NCI-H226 (cell line): ENCODE measurements around the gene AUTS2.
A peak's percentile ranks its signal among the peaks of the same experiment; 100 is the strongest.

Experiments used
- DNase-seq: peaks from one replicate; pipeline ENCODE4 v3.0.0-alpha.2; 2015

The AUTS2 gene

DNA sequence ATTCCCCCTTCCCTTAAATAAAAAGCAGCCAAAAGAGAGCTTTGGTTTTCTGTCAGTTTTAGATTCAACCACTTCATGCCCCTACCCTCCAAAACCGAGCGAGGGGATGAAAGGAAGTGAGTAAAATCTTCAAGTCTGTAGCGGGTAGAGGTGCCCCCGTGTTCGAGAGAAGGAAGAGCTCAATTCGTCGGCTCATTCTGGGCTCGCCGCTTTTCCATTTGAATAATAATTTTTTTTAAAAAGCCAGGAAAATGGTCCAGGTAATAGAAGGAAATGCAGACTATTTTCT is 1097.5 kb downstream of the AUTS2 start:
- no peak for DNase-seq

- DNase-seq = no peak
Observed at GRCh38 chr7:70696201-70696754, 1098.0 kb downstream of the AUTS2 start.

DNA sequence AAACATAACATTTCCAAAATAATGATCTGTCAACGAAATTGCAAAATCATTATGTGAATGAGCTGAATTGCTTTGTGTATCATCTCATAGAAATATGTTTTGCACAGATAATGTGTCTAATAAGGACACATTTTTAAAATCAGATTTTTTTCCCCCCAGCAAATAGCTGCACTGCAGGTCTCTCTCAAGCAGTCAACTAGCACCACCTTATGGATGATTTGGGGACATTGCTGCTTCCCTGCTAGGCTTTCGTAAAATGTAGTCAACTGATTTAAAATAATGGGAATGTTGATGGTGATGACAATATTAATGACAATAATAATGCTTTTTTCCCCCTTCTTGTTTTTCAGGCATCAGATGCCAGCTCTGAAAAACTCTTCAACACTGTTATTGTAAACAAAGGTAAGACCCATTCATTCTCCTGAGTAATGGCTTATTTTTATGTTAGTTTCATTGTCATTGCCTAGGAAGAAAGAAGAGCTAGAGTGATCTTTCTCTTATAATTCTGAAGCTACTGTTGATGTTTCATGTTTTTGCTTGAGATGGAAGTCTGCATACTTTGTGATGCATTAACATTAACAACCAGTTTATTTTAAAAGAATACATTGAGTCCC is 1100.1 kb downstream of the AUTS2 start:
- peak; percentile 29 for DNase-seq

DNA sequence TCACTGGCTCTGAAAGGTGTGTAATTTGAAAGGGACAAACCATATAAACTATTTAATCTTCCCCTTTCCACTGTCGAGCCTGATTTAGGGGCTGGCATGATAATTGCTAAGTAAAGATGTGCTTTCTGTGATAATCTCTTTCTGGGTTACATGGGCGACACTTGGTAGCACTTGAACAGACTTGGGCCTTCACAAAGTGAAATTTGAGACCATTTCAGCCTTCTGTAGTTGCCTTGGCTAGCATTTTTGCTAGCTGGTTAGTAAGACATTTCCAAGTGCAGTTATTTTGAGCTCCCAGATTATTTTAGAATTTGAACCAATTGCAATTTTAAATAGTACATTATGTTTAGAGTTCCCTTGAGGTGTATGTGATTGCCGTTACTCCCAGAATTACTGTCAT is 1101.0 kb downstream of the AUTS2 start:
- DNase-seq = no peak

DNA sequence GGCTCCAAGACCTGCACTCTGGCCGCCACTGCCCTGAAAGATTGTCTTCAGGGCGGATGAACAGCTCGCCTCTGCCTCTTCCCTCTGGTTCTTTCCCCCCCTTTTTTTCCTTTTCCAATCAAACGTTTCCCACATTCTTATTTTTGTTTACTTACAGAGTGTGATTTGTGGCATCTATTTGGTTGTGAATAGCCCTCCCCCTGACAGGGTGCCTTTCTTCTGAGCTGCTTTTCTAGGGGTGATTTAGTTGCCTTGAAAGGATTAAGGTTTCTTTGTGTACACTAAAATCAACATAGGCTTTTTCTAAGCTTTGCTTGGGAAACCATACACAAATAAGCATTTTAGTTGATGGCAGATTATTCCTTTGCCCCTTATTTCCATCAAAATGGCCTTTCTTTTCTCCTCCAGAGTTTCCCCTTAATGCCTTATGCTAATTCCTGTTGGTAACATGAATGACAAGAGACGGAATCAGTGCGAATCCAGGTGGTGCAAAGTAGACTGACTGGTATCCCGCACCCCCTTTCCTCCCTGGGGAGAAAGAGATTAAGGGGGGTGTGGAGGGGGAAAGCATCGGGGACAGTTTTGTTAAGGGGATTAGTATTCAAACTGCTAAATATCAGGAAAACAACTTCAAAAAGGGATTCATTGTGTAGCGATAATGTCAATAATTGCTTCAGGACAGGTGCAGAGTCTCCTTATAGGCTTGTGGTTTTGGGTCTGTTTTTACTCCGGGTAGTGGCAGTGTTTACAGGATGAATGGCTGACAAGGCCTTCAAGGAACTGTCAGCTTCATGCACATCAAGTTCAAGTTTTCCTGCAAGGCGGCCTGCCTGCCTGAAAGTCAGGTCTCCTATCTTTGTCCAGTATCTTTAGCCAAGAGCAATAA is 1102.0 kb downstream of the AUTS2 start:
- no peak for DNase-seq

DNA sequence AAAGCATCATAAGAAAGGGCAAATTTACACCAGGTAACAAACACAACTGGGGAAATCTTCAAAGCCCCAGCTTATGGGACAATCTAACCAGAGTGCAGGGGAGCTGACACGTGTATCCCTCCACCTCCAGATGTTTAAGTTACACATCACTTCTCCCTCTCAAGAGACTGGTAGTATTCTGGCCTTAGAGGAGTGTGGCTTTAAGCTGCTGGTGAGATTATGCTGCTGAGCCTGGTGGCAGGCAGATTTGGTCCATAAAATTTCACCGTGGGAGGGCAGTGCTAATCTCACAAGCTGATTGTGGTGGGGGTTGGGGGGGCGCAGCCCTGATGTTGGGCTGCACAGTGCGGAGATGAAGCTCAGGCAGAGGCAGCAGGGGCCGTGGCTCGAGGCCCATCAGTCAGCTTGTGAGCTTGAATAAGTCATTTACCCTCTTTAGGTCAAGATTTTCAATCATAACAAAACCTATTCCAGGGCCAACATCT is 1102.7 kb downstream of the AUTS2 start:
- DNase-seq = no peak

GRCh38 chr7:70701477-70701876 is 1103.2 kb downstream of the AUTS2 start:
- DNase-seq = no peak

DNA sequence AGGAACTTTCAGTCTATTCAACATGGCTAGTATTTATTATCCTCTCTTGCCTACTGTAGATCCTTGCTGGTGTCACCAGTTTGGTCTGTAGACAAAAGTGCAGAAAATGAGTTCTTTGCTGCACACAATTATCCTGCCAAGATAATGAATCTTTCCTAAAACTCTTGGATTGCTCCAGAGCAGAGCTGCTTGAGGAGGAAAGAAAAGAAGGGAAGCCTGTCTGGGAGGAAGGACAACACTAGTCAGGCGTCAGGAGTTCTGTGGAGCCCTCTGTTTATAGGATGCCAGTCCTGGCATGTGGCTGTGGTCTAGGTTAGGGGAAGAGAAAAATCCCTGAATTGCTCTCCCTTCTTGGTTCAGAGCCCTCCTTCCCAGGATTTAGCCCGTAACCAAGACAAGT is 1103.7 kb downstream of the AUTS2 start:
- no peak for DNase-seq

DNA sequence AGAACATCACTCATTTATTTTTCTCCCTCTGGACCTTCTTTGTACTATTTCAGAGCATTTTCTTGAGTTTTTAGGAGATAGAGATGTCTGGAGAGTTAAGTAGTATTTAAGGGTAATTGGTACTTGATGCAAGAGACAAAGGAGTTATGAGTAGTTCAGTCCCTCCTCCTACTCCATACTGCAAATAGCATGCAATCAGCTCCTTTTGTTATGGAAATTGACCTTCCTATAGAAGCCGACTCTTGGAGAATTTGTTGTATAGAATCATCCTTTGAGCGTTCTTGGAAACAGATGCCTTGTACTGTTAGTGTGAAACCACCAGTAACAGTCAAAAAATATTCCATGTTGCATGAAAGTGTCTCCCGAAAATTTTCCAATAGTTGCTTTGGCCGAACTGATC is 1105.5 kb downstream of the AUTS2 start:
- no peak for DNase-seq

DNA sequence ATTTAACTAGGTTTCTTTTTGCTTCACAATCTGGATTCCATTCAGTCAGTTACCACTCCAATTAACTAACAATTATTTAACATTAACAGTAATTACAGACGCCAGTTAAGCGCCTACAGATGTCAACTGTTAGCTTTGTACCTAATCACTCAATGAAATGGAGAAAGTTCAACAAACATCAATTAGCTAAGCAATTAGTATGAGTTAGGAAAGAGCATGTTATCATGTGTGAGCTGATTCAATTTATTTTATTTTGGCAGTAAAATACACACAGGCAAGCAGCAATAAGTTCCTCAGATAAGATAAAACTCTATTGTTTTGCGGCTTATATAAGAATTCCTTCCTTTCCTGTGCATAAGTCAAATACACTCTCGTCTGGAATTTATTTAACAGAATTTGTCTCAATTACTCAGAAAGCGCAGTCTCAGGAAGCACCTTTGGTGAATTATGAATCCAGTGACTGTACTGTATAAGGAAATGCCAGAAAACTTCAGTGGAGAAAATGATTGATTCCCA is 1106.6 kb downstream of the AUTS2 start:
- DNase-seq = no peak

DNA sequence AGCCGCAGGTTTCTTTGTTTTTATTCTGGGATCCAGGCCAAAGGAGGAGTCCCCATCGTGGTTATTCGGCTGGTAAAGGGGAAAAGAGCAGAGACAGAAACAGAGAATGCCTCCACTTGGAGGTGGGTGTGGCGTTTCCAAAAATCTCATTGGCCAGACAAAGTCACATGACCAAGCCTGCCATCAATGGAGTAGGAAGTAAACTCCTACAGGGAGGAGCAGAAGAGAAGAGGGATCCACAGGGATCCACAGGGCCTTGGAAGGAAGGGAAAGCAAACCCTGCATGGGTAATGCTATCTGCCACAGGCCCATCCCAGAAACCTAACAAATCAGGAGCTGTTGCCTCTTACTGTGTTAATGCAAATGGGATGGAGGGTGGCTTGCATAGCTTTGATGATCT is 1107.9 kb downstream of the AUTS2 start:
- no peak for DNase-seq

- no peak for DNase-seq
Observed at GRCh38 chr7:70706698-70707097, 1108.4 kb downstream of the AUTS2 start.

- DNase-seq = no peak
Observed at GRCh38 chr7:70707823-70708243, 1109.6 kb downstream of the AUTS2 start.

DNA sequence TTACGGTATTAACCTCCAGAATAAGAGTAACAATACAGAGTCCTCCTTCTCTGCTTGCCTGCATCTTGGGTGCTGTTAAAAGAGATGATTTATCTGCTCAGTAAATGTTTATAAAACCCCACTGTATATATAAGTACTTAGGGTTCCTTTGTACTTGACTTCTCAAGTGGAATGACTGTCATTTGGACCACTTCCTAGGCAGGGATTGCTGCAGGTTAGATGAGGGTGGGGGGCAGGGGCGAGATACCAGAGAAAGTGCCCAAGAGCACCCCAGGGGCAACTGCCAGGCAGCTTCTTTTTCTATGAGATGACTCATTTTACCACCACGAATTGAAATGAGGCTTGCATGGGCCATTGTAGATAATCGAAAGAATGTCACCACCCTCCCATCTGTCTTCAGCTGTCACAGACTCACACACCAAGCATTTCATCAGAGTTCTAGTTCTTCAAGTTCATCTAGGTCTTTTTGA is 1111.8 kb downstream of the AUTS2 start:
- peak; percentile 86 for DNase-seq

GRCh38 chr7:70710651-70711050 is 1112.4 kb downstream of the AUTS2 start:
- no peak for DNase-seq

GRCh38 chr7:70711452-70711851 is 1113.2 kb downstream of the AUTS2 start:
- DNase-seq = no peak

GRCh38 chr7:70712942-70713341 is 1114.7 kb downstream of the AUTS2 start:
- DNase-seq = no peak

DNA sequence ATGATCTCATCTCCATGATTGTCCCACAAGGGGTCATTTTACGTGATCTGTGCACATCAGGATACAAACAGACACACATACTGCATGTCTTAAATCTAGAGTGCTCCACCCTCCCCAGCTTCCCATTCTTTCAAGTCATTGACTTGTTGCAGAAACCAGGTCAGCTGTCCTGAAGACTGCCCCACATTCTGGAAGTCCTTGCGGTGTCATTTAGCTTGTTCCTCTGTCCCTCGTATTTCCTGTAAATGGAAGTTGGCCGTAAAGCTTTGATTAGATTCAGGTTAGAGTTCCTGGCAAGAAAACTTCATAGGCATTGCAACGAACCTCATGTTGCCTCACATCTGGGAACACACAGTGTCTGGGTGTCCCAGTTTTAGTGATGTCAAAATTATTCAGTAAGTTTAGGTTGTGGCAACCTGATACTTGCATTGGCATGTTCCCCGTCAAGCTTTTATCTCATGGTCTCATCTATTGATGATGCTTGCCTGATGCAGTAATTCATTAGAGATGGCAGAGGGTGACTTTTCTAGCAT is 1116.3 kb downstream of the AUTS2 start:
- DNase-seq = no peak

DNA sequence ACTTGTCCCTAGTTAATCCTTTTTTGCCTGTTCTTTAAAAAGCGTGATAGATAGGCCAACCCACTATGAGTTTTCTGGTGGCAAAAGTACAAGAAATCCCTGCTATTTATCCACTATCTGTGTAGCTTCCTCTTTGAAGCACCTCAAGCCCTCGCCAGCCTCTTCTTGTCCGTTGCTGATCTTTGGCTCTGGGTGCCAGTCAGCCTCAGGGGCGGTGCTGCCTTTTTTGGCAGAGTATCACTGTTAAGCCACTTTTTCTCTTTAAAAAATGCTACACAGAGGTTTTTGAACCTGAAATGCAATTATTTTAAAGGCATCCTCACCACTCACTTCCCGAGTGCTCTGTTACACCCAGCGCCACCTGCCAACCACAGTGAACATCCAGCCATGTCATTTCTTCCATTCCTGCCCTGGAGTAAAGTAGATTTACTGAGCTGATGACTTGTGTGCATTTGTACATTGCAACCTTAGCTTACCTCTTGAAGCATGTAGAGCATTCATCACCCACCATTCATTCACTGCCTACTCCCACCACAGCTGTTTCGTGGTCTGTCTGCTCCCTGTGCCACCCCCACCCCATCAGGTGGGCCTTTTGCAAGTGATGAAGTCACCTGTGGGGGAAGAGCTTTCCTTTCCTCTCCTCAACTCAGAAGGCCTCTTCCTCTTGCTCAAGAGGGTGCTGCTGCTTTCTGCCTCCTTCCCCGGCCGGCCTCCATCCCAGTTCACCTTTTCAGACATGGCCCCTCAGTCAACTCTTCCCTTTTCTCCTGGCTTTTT is 1119.5 kb downstream of the AUTS2 start:
- DNase-seq = no peak

DNA sequence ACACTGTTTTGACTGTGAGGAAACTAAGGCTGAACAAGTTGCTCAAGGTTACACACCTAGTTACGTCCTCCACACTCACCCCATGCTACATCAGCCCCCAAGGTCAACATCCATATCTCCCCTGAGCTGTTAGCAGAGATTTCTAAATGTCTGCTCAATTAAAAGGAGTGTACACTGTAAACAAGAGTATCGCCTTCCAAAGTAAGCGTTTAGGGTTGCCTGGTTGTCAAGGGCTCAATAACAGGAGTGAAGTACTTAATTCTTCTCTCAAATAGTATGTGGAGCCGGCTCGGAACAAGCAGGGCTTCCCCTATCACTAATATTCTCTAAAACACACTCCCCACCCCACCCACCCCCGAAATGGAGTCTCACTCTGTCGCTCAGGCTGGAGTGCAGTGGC is 1120.8 kb downstream of the AUTS2 start:
- no peak for DNase-seq

DNA sequence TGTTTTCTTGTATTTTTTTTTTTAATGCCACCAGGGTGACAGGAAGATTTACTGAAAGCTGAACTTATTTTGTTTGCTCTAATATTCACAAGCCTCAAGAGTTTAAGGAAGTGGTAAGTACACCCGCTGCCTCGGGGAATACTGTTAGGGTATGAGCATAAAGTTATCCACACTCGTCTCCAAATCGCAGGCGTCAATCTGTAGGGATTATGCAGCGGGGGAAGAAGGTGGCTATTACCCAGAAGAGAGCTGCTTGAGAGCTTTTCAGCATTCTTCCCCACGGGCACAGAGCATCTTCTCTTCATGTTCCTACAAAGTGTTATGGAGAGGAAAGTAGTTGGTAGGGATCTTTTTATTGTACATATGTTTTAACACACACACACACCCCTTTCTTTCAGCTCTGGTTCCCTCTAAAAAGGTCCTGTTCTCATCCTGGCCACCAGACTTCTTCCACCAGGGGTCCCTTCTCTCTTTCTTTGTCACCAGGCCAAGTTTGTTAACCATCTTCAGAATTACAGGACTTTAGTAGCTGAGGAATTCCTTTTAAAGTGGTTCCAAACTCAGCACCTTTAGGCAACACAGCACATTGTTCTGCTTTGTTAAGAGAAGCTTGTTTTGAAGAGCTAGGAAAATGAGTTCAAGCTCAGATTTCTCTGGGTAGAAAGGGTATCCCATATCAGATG is 1122.1 kb downstream of the AUTS2 start:
- DNase-seq = no peak

- DNase-seq = no peak
Observed at GRCh38 chr7:70721500-70721899, 1123.2 kb downstream of the AUTS2 start.
